ENCODE data around the gene CACNA1D.

- TF ChIP-seq, protein P1, sequence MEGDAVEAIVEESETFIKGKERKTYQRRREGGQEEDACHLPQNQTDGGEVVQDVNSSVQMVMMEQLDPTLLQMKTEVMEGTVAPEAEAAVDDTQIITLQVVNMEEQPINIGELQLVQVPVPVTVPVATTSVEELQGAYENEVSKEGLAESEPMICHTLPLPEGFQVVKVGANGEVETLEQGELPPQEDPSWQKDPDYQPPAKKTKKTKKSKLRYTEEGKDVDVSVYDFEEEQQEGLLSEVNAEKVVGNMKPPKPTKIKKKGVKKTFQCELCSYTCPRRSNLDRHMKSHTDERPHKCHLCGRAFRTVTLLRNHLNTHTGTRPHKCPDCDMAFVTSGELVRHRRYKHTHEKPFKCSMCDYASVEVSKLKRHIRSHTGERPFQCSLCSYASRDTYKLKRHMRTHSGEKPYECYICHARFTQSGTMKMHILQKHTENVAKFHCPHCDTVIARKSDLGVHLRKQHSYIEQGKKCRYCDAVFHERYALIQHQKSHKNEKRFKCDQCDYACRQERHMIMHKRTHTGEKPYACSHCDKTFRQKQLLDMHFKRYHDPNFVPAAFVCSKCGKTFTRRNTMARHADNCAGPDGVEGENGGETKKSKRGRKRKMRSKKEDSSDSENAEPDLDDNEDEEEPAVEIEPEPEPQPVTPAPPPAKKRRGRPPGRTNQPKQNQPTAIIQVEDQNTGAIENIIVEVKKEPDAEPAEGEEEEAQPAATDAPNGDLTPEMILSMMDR (IDR thresholded peaks at IDR 0.05): no peak
- TF ChIP-seq POLR2A (IDR thresholded peaks at IDR 0.05): no peak
These were observed 75.7 kb downstream of the CACNA1D start for GRCh38 chr3:53570081-53570480.

Data from body of pancreas (tissue), 4 donors.